BJ (cell line): ENCODE results near the gene GFRA1. TPM values are rescaled to one million over a fixed set of nuclear protein-coding genes. Genes with fewer than 3 reads are reported as not detected.

ENCODE experiments used
- CTCF ChIA-PET: fragments of 350-600 bp; formaldehyde crosslinking; extraction: SDS; loops from one replicate; lab custom pipeline; 2021; ENCODE audit warnings: antibody characterized with exemption, inconsistent platforms; lab: Yijun Ruan, JAX
- POLR2A ChIA-PET: fragments of 300-600 bp; sonication (Branson Sonifier 250); formaldehyde crosslinking; extraction: SDS; loops from one replicate; lab custom pipeline; 2021; ENCODE audit warnings: antibody characterized with exemption; lab: Charles Lee
- DNase-seq: peaks from one replicate; pipeline ENCODE4 v3.0.0-alpha.2; 2011; ENCODE audit warnings: low read depth
- H3K27me3 ChIP-seq: 2 replicates; pipeline ENCODE4 v1.6.0; 2011; ENCODE audit warnings: low read length; ENCODE audit not compliant: control insufficient read depth, insufficient read depth
- H3K36me3 ChIP-seq: 2 replicates; pipeline ENCODE4 v1.5.1; 2011; ENCODE audit warnings: low read length; ENCODE audit not compliant: control insufficient read depth, insufficient read depth
- H3K4me3 ChIP-seq: 2 replicates; pipeline ENCODE4 v1.5.1; 2011; ENCODE audit warnings: low read depth, mild to moderate bottlenecking, control low read depth, low read length
- polyA plus RNA-seq: library from polyadenylated mRNA; depleted of rRNA; stranded (reverse); fragments of >200 nt; gene quantifications from 2 replicates; pipeline ENCODE4 v1.2.3, GENCODE V29; 2011
- TF ChIP-seq, protein P1 (sequence below): IDR thresholded peaks from 2 replicates; pipeline ENCODE4 v1.5.1; 2011; ENCODE audit warnings: low read depth, mild to moderate bottlenecking, control low read depth, inconsistent platforms, low read length, moderate library complexity; ENCODE audit not compliant: insufficient read depth

The GFRA1 gene
- polyA plus RNA-seq, 1 experiment = 41.6 TPM

DNA sequence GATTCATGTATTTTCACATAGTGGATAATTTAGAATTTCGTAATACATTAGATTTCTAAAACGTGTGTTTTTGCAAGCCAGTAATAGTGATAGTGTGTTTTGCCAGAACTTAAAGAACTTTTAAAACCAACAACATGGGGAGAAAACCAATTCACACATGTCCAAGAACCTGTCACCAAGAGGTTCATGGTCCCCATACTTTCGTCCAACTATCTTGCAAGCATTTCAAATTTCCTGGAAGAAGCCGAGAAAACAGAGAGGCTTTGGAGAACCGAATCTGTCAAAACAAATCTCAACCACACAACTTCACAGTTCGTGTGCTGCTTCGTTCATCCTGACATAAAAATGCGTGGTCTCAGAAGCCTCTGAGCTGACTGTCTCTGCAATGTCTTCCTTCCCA, 31.9 kb downstream of the GFRA1 start:
- TF ChIP-seq, protein P1, sequence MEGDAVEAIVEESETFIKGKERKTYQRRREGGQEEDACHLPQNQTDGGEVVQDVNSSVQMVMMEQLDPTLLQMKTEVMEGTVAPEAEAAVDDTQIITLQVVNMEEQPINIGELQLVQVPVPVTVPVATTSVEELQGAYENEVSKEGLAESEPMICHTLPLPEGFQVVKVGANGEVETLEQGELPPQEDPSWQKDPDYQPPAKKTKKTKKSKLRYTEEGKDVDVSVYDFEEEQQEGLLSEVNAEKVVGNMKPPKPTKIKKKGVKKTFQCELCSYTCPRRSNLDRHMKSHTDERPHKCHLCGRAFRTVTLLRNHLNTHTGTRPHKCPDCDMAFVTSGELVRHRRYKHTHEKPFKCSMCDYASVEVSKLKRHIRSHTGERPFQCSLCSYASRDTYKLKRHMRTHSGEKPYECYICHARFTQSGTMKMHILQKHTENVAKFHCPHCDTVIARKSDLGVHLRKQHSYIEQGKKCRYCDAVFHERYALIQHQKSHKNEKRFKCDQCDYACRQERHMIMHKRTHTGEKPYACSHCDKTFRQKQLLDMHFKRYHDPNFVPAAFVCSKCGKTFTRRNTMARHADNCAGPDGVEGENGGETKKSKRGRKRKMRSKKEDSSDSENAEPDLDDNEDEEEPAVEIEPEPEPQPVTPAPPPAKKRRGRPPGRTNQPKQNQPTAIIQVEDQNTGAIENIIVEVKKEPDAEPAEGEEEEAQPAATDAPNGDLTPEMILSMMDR = no peak
- DNase-seq = no peak
- no peak overlapping the region for H3K4me3 ChIP-seq
- ChIA-PET POLR2A (interaction anchor here (0.6 kb wide), 1 partner anchor 431 kb away, joined by 3 read pairs; no protein-coding TSS in a partner anchor), CTCF (interaction anchor here (1.5 kb wide), 1 partner anchor 292 kb away, joined by 3 read pairs; no protein-coding TSS in a partner anchor)
- H3K36me3 ChIP-seq = no peaks in the 10 kb centered on the region
- H3K27me3 ChIP-seq = no peaks in the 10 kb centered on the region

DNA sequence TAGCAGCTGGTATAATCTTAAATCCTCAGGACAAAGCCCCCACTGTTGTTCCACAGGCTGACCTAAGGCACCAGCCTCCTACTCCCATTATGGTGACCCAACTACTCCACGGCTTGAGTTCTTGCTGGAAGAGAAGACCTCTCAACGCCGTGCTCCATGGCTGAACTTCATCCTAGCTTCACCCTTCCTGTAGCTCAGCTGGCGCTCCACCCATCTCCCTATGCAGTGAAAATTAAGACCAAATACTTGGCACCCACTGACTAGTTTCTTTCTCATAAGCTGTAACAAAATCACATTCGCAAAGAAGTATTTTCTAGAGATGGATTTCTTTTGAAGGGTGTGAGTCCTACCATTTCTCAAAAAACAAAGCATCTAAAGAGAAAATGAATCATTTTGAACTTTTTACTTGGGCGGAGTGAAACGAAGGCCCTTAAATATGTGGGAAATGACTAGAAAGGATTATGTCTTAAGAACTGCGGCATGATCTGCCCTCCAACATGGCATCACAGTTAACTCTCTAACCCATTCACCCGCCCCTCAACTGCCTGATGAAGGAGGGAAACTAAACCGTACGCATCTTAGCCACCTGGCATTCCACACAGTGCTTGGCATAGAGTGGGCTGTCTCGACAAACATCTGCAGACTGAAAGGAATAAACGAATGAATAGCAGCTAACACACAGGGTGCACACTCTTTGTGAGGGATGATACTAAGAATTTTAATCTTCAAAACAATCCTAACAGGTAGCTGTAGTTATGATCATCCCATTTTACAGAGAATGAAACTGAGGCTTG, 32.7 kb downstream of the GFRA1 start:
- H3K27me3 ChIP-seq = no peaks in the 10 kb centered on the region
- H3K36me3 ChIP-seq = no peaks in the 10 kb centered on the region
- no peak overlapping the region for H3K4me3 ChIP-seq
- no peak for DNase-seq
- POLR2A ChIA-PET = no interaction called here
- CTCF ChIA-PET = interaction anchor here (0.7 to 1.6 kb wide), 2 partner anchors 10 to 20 kb away, joined by 4 read pairs; no protein-coding TSS in a partner anchor
- TF ChIP-seq, protein P1 = no peak

DNA sequence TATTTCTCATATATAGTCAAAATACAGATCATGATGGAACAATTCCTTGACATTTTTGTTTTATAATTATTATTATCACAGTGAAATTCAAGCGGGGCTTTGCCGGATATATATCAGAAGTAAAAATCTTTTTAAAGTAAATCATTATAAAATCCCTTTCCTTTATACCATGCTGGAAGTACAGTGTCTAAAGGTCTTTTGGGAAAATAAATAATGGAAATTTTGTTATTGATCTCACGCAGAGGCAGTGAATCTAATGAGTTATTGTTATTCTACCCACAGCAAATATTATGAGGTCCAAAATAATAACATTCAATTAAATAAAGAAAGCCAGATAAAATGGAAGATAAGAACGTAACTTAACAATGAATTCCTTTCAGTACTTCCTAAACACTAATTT, 33.8 kb downstream of the GFRA1 start:
- CTCF ChIA-PET = interaction anchor here (0.8 to 1.6 kb wide), 2 partner anchors 19 to 47 kb away, joined by 3 to 4 read pairs; no protein-coding TSS in a partner anchor
- TF ChIP-seq, protein P1 = no peak
- no peaks in the 10 kb centered on the region for H3K36me3 ChIP-seq
- no peaks in the 10 kb centered on the region for H3K27me3 ChIP-seq
- DNase-seq = no peak
- H3K4me3 ChIP-seq = no peak overlapping the region
- POLR2A ChIA-PET = no interaction called here

DNA sequence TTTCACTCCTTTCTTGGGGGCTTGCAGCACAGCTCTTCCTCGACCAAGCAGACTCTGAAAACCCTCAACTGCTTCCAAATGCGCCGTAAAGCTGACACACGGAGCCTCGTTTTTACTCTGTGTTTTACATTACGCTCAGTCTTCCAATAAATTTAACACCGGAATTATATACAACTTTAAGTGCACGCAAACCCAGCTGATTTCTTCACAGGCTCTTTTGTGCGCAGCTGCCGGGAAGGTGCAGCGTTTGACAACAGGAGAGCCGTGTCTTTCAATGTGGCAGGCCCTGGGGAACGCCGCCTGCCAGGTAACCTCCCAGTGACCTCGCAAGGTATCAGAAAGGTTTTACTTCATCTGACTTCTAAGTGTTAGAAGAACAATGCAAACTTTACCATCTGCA, 35.0 kb downstream of the GFRA1 start:
- CTCF ChIA-PET = interaction anchor here (0.6 kb wide), 1 partner anchor 64 kb away, joined by 3 read pairs; no protein-coding TSS in a partner anchor
- no peaks in the 10 kb centered on the region for H3K27me3 ChIP-seq
- POLR2A ChIA-PET = no interaction called here
- DNase-seq = no peak
- no peak overlapping the region for H3K4me3 ChIP-seq
- no peaks in the 10 kb centered on the region for H3K36me3 ChIP-seq
- TF ChIP-seq, protein P1 = no peak

DNA sequence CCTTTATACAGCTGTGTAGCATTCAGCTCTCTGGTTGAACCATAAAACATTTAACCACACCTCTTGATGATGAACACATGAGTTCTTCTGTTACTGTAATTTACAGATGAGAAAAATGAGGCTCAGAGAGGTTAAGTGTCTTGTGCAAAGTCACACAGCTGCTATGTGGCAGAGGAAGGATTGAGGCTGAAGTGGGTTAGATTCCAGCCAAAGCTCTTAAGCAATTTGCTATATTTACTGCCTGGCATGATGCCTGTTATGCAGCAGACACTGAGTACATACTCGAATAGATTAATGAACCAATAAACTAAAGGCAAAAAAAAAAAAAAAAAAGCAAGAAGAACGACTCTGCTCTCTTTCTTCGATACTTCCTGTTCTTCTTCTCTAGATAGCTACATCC, 35.7 kb downstream of the GFRA1 start:
- no peak for DNase-seq
- ChIA-PET CTCF (interaction anchor here (0.6 kb wide), 1 partner anchor 63 kb away, joined by 3 read pairs; no protein-coding TSS in a partner anchor), POLR2A (no interaction called here)
- H3K27me3 ChIP-seq = no peaks in the 10 kb centered on the region
- no peaks in the 10 kb centered on the region for H3K36me3 ChIP-seq
- no peak overlapping the region for H3K4me3 ChIP-seq
- TF ChIP-seq, protein P1 = no peak
